HG02970 (cell line): ENCODE measurements around the gene PLEKHG3.

Source experiments
- ATAC-seq: cut with Tn5 transposase; IDR thresholded peaks from one replicate; pipeline ENCODE4 v1.9.1; 2021; ENCODE audit warnings: mild to moderate bottlenecking, moderate library complexity, moderate number of reproducible peaks; ENCODE audit not compliant: unreplicated experiment, low FRiP score

PLEKHG3 gene

DNA sequence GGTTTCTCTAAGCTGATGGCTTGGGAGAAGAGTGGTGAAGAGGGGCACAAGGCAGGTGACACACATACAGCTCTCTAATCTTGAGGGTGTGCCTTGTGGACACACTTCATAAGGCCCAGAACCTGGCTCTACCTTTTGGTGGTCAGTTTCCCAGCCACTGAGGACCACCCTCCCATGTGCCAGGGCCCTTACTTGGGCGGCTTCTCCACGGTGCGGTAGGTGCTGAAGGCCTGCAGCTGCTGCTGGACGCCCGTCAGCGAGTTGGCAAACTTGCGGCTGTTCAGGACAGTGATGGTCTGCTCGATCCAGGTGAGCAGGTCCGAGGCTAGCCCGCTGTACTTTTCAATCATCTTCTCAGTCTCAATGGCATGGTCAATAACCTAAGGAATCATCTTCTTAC is 95.3 kb downstream of the PLEKHG3 start:
- no peak for ATAC-seq
